AG09319 (cell line): Measurements from ENCODE around the gene LLGL2.
"Not testable (repeated sequence)": the region's sequence is repeated elsewhere in the genome, so short reads cannot be mapped to it uniquely, and the experiment has no call there.

Source experiments
- DNase-seq: peaks from one replicate; pipeline ENCODE4 v3.0.0-alpha.2; 2010; ENCODE audit warnings: low read depth; ENCODE audit errors: extremely low read depth
- TF ChIP-seq, protein P1 (sequence below): IDR thresholded peaks from 2 replicates; pipeline ENCODE4 v1.5.1; 2011; ENCODE audit warnings: low read depth, mild to moderate bottlenecking, inconsistent platforms, low read length, moderate library complexity

LLGL2 gene

DNA sequence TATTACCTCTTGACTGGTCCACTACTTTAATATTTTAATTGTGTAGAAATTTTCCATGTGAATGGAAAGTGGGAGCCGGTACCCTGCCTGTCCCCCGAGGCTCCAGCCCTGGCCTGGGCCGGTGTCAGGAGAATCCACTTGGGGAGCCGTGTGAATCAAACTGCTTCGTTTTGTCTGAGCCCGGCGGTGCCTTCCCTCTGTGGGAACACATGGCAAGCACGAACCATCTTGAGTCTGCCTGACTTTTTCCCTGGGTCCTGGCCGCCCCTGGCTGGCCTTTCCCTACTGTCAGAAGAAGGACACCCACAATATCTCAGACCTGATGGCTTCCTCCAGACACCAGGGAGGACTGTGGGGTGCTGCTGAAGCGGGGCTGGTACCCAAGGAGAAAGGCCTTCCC is 49.7 kb downstream of the LLGL2 start:
- no peak for DNase-seq
- TF ChIP-seq, protein P1, sequence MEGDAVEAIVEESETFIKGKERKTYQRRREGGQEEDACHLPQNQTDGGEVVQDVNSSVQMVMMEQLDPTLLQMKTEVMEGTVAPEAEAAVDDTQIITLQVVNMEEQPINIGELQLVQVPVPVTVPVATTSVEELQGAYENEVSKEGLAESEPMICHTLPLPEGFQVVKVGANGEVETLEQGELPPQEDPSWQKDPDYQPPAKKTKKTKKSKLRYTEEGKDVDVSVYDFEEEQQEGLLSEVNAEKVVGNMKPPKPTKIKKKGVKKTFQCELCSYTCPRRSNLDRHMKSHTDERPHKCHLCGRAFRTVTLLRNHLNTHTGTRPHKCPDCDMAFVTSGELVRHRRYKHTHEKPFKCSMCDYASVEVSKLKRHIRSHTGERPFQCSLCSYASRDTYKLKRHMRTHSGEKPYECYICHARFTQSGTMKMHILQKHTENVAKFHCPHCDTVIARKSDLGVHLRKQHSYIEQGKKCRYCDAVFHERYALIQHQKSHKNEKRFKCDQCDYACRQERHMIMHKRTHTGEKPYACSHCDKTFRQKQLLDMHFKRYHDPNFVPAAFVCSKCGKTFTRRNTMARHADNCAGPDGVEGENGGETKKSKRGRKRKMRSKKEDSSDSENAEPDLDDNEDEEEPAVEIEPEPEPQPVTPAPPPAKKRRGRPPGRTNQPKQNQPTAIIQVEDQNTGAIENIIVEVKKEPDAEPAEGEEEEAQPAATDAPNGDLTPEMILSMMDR, result no peak

DNA sequence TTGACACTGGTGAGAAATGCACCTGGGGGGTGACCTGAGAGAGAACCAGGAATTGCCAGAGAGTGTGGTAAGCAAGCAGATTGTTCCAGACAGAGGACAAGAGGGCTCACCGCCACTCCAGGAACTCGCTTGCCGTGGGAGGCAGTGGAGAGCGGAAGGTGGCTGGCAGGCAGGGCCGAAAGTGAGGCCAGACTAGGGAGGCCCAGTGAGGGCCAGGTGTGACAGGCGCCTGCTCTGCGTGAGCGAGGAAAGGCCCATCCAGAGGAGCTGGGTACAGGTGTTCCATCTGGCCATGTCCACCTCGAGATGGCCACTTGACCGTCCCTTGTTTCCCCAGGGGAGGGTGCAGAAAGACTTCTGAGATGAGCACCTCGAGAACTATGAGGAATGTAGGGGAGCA is 50.2 kb downstream of the LLGL2 start:
- no peak for DNase-seq
- TF ChIP-seq, protein P1, result no peak

DNA sequence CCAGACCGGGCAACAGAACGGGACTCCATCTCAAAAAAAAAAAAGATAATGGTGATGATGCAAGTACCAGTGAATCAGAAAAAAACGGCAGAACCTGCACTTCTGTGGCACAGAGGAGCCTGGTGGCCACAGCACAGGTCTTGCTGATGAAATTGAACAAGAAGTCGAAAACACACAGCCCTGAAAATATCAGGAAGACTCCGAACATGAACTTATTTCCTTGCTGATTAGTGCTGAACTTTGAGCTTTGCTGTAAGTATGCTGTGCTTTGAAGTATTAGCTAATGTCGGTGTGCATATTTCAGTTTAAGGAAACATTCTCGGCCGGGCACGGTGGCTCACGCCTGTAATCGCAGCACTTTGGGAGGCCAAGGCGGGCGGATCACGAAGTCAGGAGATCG is 51.2 kb downstream of the LLGL2 start:
- no peak for DNase-seq
- TF ChIP-seq, protein P1, result no peak

DNA sequence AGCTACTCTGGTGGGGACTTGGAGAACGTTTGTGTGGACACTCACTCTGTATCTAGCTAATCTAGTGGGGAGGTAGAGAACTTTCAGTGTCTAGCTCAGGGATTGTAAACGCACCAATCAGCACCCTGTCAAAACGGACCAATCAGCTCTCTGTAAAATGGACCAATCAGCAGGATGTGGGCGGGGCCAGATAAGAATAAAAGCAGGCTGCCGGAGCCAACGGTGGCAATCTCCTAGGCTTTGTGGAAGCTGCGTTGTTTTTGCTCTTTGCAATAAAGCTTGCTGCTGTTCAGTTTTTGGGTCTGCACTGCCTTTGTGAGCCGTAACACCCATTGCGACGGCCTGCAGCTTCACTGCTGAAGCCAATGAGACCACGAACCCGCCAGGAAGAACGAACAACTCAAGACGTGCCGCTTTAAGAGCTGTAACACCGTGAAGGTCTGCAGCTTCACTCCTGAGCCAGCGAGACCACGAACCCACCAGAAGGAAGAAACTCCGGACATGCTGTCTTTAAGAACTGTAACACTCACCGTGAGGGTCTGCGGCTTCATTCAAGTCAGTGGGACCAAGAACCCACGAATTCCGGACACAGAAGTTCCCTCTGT is 55.7 kb downstream of the LLGL2 start:
- DNase-seq, result not testable (repeated sequence)

DNA sequence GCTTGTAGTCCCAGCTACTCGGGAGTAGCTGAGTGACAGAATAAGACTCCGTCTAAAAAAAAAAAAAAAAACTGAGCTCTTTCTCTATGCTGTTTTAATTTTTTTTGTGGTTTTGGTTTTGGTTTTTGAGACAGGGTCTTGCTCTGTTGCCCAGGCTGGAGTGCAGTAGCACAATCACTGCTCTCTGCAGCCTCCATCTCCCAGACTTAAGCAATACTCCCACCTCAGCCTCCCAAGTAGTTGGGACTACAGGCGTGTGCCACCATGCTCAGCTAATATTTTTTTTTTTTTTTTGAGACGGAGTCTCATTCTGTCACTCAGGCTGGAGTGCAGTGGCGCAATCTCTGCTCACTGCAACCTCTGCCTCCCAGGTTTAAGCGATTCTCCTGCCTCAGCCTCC is 57.7 kb downstream of the LLGL2 start:
- DNase-seq, result not testable (repeated sequence)

DNA sequence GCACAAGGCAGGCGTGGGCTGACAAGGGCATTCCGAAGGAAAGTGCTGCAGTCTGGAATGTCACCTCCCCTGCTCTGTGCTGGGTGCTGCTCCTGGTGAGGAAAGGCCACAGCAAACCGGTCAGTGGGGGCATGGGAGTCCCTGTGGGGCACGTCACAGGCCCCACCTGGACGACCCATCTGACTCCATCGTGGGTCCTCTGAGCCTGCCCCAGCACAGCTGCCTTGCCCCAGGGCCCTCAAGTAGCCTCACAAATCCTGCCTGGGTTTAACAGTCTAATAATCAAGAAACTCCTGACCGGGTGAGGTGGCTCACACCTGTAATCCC is 59.3 kb downstream of the LLGL2 start:
- TF ChIP-seq, protein P1, result no peak
- DNase-seq, result no peak

DNA sequence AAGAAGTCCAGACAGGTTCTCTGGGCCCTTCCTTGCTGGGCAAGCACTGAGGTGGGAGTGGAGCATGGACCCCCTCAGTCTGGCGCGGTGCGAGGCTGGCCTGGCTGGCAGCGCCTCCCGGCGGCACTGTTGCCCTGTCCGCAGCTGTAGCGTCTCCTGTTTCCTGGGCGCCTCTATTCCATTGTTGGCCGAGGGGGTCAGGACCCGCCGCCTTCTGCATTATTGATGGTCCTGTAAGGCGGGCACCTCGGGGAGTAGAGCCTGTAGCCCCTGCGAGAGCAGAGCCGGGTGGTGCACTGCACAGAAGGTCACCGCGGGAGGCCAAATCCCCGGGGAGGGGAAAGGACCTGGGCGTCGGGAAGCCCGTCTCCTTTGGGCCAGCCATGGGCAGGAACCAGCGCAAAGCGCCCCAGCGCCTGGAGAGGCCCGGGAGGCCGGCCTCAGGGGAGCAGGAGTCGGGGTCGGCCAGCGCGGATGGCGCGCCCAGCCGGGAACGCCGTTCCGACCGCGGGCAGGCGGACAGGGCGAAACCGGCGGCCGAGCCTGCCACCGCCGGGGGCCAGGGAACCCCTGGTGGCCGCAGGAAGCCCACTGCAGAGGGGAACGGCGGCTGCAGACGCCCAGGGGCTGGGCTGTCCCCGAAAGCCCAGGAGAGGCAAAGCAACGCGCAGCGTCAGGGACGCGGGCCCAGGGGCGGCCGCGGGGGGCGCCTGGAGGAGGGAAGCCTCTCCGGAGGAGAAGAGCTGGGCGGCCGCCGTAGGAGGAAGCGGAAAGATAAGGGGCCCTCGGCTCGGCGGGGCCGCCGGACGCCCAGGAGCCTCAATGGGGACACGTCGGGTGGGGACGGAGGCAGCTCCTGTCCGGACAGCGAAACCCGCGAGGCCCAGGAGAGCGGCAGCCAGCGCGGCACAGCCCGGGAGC is 62.4 kb downstream of the LLGL2 start, which contains the start of gene MYO15B:
MYO15B (plus strand) TSS at position 126 of the 921 bp plus-strand sequence; CDS start at position 384, 258 bp downstream.
- DNase-seq, result no peak
- TF ChIP-seq, protein P1, result peak; percentile 12; the same call in 1 of the 2 replicates

DNA sequence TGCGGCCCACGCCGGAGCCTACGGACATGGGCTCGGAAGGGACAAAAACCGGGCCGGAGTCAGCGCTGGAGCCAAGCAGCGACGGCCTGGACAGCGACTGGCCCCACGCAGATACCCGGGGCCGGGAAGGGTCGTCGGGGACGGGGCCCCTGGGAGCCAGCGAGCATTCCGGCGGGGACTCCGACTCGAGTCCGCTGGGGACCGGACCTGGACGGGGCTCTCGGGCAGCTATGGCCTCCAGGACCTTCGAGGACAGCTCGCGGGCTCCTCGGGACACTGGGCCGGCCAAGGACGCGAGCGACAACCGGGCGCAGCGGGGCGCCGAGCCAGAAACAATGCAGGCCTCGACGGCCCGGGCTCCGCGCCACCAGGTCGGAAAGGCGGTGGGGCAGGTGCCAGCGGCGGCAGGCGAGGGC is 63.1 kb downstream of the LLGL2 start:
- TF ChIP-seq, protein P1, result no peak
- DNase-seq, result no peak
